Epithelial cell of proximal tubule (primary cell): ENCODE measurements around the gene COPS6. TPM values are rescaled to one million over a fixed set of nuclear protein-coding genes. Genes with fewer than 3 reads are reported as not detected.

Experiments used
- DNase-seq: peaks from one replicate; pipeline ENCODE4 v3.0.0-alpha.2; 2011; ENCODE audit warnings: low read depth
- H3K4me3 ChIP-seq: 2 replicates; pipeline ENCODE4 v1.5.1; 2011; ENCODE audit warnings: low read depth, mild to moderate bottlenecking, low read length
- CTCF ChIP-seq: conservative IDR thresholded peaks from 2 replicates; pipeline ENCODE4 v1.5.1; 2012; ENCODE audit warnings: low read depth, mild to moderate bottlenecking, low read length
- total RNA-seq: library from RNA; depleted of rRNA; stranded (reverse); fragments of >200 nt; gene quantifications from 2 replicates; pipeline ENCODE4 v1.2.3, GENCODE V29; 2015

The COPS6 gene
- total RNA-seq, 1 donor from 2014 or later: 39.9 TPM

- no peak for TF ChIP-seq CTCF
- H3K4me3 ChIP-seq: no peak overlapping the region
- DNase-seq: no peak
Measured at GRCh38 chr7:100093498-100093897, 4.7 kb downstream of the COPS6 start.

- DNase-seq: no peak
- H3K4me3 ChIP-seq: no peak overlapping the region
- TF ChIP-seq CTCF: no peak
Measured at GRCh38 chr7:100093925-100094486, 5.2 kb downstream of the COPS6 start.

GRCh38 chr7:100095289-100095688 is 6.5 kb downstream of the COPS6 start:
- no peak for DNase-seq
- H3K4me3 ChIP-seq: no peak overlapping the region
- TF ChIP-seq CTCF: no peak

GRCh38 chr7:100095704-100096103 is 6.9 kb downstream of the COPS6 start:
- TF ChIP-seq CTCF: no peak
- DNase-seq: no peak
- no peak overlapping the region for H3K4me3 ChIP-seq

- DNase-seq: no peak
- no peak for TF ChIP-seq CTCF
- peak overlapping the region; percentile 74 for H3K4me3 ChIP-seq
Measured at GRCh38 chr7:100098913-100099312, 10.1 kb downstream of the COPS6 start.

- TF ChIP-seq CTCF: no peak
Measured at GRCh38 chr7:100099452-100099851, 10.7 kb downstream of the COPS6 start.

GRCh38 chr7:100100420-100101015 is 11.7 kb downstream of the COPS6 start:
- no peak for TF ChIP-seq CTCF
- DNase-seq: peak; percentile 80
- peak overlapping the region; percentile 74 for H3K4me3 ChIP-seq

More at GRCh38 chr7:100099452-100099851, 10.7 kb downstream of the COPS6 start:
- DNase-seq: no peak
- peak overlapping the region; percentile 74 for H3K4me3 ChIP-seq
